Measurements from ENCODE around the gene TOP2A. TPM values are rescaled to one million over a fixed set of nuclear protein-coding genes. Genes with fewer than 3 reads are reported as not detected.
"Not testable (repeated sequence)": the region's sequence is repeated elsewhere in the genome, so short reads cannot be mapped to it uniquely, and the experiment has no call there.

The TOP2A gene
- total RNA-seq, 4 donors from 2014 or later = 0.26 to 1.6 (median 1.0) TPM

DNA sequence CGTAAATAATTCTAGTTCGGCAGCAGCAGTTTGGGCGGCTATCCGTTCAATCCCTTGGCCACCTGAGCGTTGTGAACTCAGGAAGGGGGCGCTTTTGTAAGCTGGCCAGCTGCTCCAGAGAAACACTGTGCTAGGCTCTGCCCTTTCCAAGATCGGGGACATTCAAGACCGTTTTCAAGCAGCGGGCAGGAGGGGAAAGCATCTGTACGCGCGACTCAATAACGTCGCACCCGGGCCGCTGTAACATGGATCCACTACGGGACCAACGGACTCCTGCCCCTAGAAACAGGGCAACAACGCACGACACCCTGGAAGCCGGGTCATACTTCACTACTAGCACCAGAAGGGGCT lies 463 bp downstream of the TOP2A start:
- Histone ChIP-seq H3K9me3 (no peaks in the 10 kb centered on the region), H3K4me3 (peak overlapping the region; percentile 57 to 87 (median 62)), H3K27ac (no peak overlapping the region), H3K4me1 (peaks cover 6 to 10% of the 10 kb centered on the region in 2 donors), H3K36me3 (no peaks in the 10 kb centered on the region), H3K27me3 (peaks cover 0 to 10% (median 5%) of the 10 kb centered on the region in 3 donors)
- in situ Hi-C loops (cut with MboI; ENCODE audit: low sequenced_read_pairs in 4 of 4) (loop anchor here in 1 of 4 donors (10.0 kb wide), 1 partner anchor 112 kb away; the partner anchor contains the start of gene RARA), intact Hi-C loops (cut with DNase I; ENCODE audit: low total_unique reads) (loop anchor here (5.0 kb wide), 1 partner anchor 130 kb away; the partner anchor contains the start of gene CDC6)
- no peak for DNase-seq
- ATAC-seq = no peak
- no peak for TF ChIP-seq POLR2A (IDR thresholded peaks at IDR 0.05)
- TF ChIP-seq, protein P1, sequence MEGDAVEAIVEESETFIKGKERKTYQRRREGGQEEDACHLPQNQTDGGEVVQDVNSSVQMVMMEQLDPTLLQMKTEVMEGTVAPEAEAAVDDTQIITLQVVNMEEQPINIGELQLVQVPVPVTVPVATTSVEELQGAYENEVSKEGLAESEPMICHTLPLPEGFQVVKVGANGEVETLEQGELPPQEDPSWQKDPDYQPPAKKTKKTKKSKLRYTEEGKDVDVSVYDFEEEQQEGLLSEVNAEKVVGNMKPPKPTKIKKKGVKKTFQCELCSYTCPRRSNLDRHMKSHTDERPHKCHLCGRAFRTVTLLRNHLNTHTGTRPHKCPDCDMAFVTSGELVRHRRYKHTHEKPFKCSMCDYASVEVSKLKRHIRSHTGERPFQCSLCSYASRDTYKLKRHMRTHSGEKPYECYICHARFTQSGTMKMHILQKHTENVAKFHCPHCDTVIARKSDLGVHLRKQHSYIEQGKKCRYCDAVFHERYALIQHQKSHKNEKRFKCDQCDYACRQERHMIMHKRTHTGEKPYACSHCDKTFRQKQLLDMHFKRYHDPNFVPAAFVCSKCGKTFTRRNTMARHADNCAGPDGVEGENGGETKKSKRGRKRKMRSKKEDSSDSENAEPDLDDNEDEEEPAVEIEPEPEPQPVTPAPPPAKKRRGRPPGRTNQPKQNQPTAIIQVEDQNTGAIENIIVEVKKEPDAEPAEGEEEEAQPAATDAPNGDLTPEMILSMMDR (IDR thresholded peaks at IDR 0.05 in 4 of 5, conservative IDR thresholded peaks at IDR 0.05 in 1 of 5) = no peak

DNA sequence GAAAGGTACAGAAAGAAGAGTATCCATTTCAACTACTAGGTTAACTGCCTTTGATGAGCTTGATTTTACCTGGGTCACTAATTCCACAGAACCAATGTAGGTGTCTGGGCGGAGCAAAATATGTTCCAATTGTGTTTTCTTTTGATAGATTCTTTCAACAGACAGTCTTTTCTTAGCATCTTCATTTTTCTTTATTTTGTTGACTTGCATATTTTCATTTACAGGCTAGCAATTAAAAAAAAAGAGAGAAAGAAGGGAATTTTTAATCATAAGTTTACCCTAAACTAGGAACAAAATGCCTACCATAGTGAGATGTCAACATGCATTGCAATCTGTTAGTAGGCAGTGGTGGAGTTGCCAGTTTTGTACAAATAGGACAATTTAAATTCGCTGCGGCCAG lies 1.0 kb downstream of the TOP2A start:
- in situ Hi-C loops (cut with MboI; ENCODE audit: low sequenced_read_pairs in 4 of 4) = loop anchor here in 1 of 4 donors (10.0 kb wide), 1 partner anchor 112 kb away; the partner anchor contains the start of gene RARA
- H3K4me3 ChIP-seq = no peak overlapping the region

DNA sequence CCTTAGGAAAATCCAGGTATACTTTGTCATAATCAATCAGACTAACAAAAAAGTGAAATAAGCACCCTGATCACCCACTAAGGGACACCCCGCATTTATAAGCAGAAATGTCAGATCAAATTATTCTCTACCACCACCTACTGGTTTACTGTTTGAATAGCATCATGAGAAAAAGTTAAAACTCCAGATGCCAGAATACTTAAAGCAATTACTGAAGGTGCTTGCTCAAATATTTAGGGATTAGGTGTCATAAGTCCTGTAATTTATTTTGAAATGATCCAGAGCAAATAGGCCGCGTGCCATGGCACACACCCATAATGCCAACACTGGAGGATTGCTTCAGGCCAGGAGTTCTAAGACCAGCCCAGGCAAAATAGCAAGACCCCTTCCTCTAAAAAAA lies 2.3 kb downstream of the TOP2A start:
- no peak overlapping the region for H3K4me3 ChIP-seq
- intact Hi-C loops (cut with DNase I; ENCODE audit: low total_unique reads) (loop anchor here (2.0 to 5.0 kb wide), 2 partner anchors 57 to 128 kb away; partner anchors contain the start of gene CDC6), in situ Hi-C loops (cut with MboI; ENCODE audit: low sequenced_read_pairs in 4 of 4) (loop anchor here in 1 of 4 donors (10.0 kb wide), 1 partner anchor 111 kb away; the partner anchor contains the start of gene RARA)
- no peak for ATAC-seq
- no peaks in the 10 kb centered on the region for H3K36me3 ChIP-seq
- no peak for DNase-seq
- no peaks in the 10 kb centered on the region for H3K9me3 ChIP-seq
- H3K27me3 ChIP-seq = peaks cover 0 to 10% (median 5%) of the 10 kb centered on the region in 3 donors
- H3K4me1 ChIP-seq = peaks cover 6 to 10% of the 10 kb centered on the region in 2 donors
- no peak overlapping the region for H3K27ac ChIP-seq
- TF ChIP-seq, protein P1 (IDR thresholded peaks at IDR 0.05 in 4 of 5, conservative IDR thresholded peaks at IDR 0.05 in 1 of 5) = peak; percentile 50 to 61 (median 58)
- no peak for TF ChIP-seq POLR2A (IDR thresholded peaks at IDR 0.05)

More for the DNA sequence above, 1.0 kb downstream of the TOP2A start:
- H3K4me1 ChIP-seq = peaks cover 6 to 10% of the 10 kb centered on the region in 2 donors
- intact Hi-C loops (cut with DNase I; ENCODE audit: low total_unique reads) = loop anchor here (5.0 kb wide), 1 partner anchor 129 kb away; the partner anchor contains the start of gene CDC6
- H3K9me3 ChIP-seq = no peaks in the 10 kb centered on the region
- DNase-seq (no peak), ATAC-seq (no peak)
- TF ChIP-seq, protein P1 (IDR thresholded peaks at IDR 0.05 in 4 of 5, conservative IDR thresholded peaks at IDR 0.05 in 1 of 5) = no peak
- no peak for TF ChIP-seq POLR2A (IDR thresholded peaks at IDR 0.05)
- no peaks in the 10 kb centered on the region for H3K36me3 ChIP-seq
- H3K27me3 ChIP-seq = peaks cover 0 to 10% (median 5%) of the 10 kb centered on the region in 3 donors
- H3K27ac ChIP-seq = no peak overlapping the region

DNA sequence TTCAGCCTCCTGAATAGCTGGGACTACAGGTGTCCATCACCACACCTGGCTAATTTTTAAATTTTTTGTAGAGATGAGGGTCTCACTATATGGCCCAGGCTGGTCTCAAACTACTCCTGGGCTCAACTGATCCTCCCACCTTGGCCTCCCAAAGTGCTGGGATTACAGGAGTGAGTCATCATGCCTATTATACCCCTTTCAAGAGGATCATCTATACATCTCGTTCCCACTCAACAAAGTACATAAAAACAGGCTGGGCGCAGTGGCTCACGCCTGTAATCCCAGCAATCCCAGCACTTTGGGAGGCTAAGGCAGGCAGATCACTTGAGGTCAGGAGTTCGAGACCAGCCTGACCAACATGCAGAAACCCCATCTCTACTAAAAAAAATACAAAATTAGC lies 3.4 kb downstream of the TOP2A start:
- H3K4me3 ChIP-seq, H3K9me3 ChIP-seq, ATAC-seq, H3K36me3 ChIP-seq, DNase-seq, H3K27ac ChIP-seq: not testable (repeated sequence)
- intact Hi-C loops (cut with DNase I; ENCODE audit: low total_unique reads) = loop anchor here (2.0 kb wide), 1 partner anchor 56 kb away; no protein-coding TSS in a partner anchor
- Histone ChIP-seq H3K4me1 (peaks cover 6 to 10% of the 10 kb centered on the region in 2 donors), H3K27me3 (peaks cover 0 to 10% (median 5%) of the 10 kb centered on the region in 3 donors)
- in situ Hi-C loops (cut with MboI; ENCODE audit: low sequenced_read_pairs in 4 of 4) = loop anchor here in 1 of 4 donors (5.0 to 10.0 kb wide), 2 partner anchors 57 to 110 kb away; partner anchors contain the start of gene RARA

DNA sequence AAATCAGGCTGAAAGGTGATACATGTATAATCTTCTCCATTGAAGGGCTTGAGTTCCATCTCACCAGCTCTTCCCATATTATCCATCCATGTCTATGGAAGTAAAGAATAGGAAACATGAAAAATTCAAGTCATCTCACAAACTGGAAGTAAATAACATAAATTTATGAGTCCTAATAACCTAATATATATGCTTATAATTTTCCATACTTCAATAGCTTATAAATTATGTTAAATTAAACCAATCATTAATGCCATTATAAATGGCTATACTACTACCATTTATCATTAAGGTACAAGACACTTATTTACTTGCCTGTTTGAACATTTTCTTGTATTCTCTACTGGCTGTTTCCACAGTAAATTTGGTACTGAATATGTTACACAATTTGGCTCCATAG lies 4.8 kb downstream of the TOP2A start:
- TF ChIP-seq, protein P1 (IDR thresholded peaks at IDR 0.05 in 4 of 5, conservative IDR thresholded peaks at IDR 0.05 in 1 of 5) = no peak
- no peak for TF ChIP-seq POLR2A (IDR thresholded peaks at IDR 0.05)
- Histone ChIP-seq H3K27ac (no peak overlapping the region), H3K36me3 (no peaks in the 10 kb centered on the region), H3K9me3 (no peaks in the 10 kb centered on the region), H3K27me3 (peaks cover 0 to 10% (median 5%) of the 10 kb centered on the region in 3 donors), H3K4me3 (no peak overlapping the region), H3K4me1 (peaks cover 6% of the 10 kb centered on the region in 2 donors)
- in situ Hi-C loops (cut with MboI; ENCODE audit: low sequenced_read_pairs in 4 of 4) (loop anchor here in 1 of 4 donors (5.0 to 10.0 kb wide), 2 partner anchors 56 to 108 kb away; partner anchors contain the start of gene RARA), intact Hi-C loops (cut with DNase I; ENCODE audit: low total_unique reads) (no loop called here)
- DNase-seq (no peak), ATAC-seq (no peak)
